HCT116 (cell line): ENCODE results near the gene NDUFC2. TPM values are rescaled to one million over a fixed set of nuclear protein-coding genes. Genes with fewer than 3 reads are reported as not detected.

Source experiments
- ATAC-seq: fragments of 200-7000 bp; cut with Tn5 transposase; 2 replicates; pipeline ENCODE4 v1.9.1; 2020; ENCODE audit warnings: mild to moderate bottlenecking, moderate library complexity
- BruUV-seq: library from RNA; stranded (reverse); fragments of 400-500 nt; replicated peaks from 2 replicates; lab custom pipeline; 2021; lab: Mats Ljungman, UMichigan
- CTCF ChIA-PET: fragments of 300-600 bp; sonication (Branson Sonifier 250); formaldehyde crosslinking; loops from one replicate; lab custom pipeline; 2021; ENCODE audit warnings: antibody characterized with exemption; lab: Charles Lee
- POLR2A ChIA-PET: fragments of 300-600, 350-600 bp; sonication (Branson Sonifier 250); formaldehyde crosslinking; loops from one replicate; lab custom pipeline; 2021; ENCODE audit warnings: antibody characterized with exemption; lab: Charles Lee
- RAD21 ChIA-PET, 2 experiments: fragments of 300-600 bp; sonication (Branson Sonifier 250); formaldehyde crosslinking; loops; one replicate each; lab custom pipeline; 2023; ENCODE audit warnings: low total read pairs in 2 of 2; ENCODE audit not compliant: uncharacterized antibody in 2 of 2, unreplicated experiment in 2 of 2, low non-redundant PET in 1 of 2; lab: Charles Lee
- DNase-seq: peaks from one replicate; pipeline ENCODE4 v3.0.0-alpha.2; 2010; ENCODE audit warnings: low read depth, low spot score
- H2AFZ ChIP-seq: fragments of 200-600 bp; shearing (Covaris generic), sonication (generic); 2 replicates; pipeline ENCODE4 v1.6.1; 2017; ENCODE audit warnings: low read depth, mixed run types, mixed read lengths, antibody characterized with exemption, low read length; ENCODE audit not compliant: poor library complexity, severe bottlenecking
- H3K27ac ChIP-seq: 2 replicates; pipeline ENCODE4 v1.5.1; 2012; ENCODE audit warnings: low read depth, low read length
- H3K27me3 ChIP-seq: fragments of 200-600 bp; sonication (generic); 2 replicates; pipeline ENCODE4 v1.6.1; 2016; ENCODE audit warnings: mixed run types, low read length, mixed read lengths; ENCODE audit not compliant: insufficient read depth
- H3K36me3 ChIP-seq, 2 experiments: fragments of 200-500 bp in 1 of 2; fragments of 200-600 bp in 1 of 2; sonication (Bioruptor generic) in 1 of 2; sonication (generic) in 1 of 2; 2 replicates each; pipeline versions ENCODE4 v1.5.1 to v1.6.1; 2014 to 2016; ENCODE audit warnings: low read length in 2 of 2, inconsistent platforms in 1 of 2, mixed read lengths in 1 of 2, mixed run types in 1 of 2; ENCODE audit not compliant: insufficient read depth in 2 of 2, control insufficient read depth in 1 of 2
- H3K4me1 ChIP-seq, 2 experiments: fragments of 200-600 bp in 1 of 2; sonication (generic) in 1 of 2; 2 replicates each; pipeline versions ENCODE4 v1.5.1 to v1.6.1; 2012 to 2017; ENCODE audit warnings: low read length in 2 of 2, inconsistent platforms in 1 of 2, mild to moderate bottlenecking in 1 of 2, mixed read lengths in 1 of 2, mixed run types in 1 of 2, moderate library complexity in 1 of 2; ENCODE audit not compliant: insufficient read depth in 2 of 2, control insufficient read depth in 1 of 2
- H3K4me2 ChIP-seq: fragments of 200-600 bp; sonication (generic); 2 replicates; pipeline ENCODE4 v1.6.1; 2017; ENCODE audit warnings: mixed run types, low read length, mixed read lengths
- H3K4me3 ChIP-seq, 2 experiments: fragments of 200-600 bp in 1 of 2; sonication (generic) in 1 of 2; replicated peaks in 1 of 2; 2 replicates each; pipeline ENCODE4 v1.5.1; 2011 to 2016; ENCODE audit warnings: low read length in 2 of 2, control low read depth in 1 of 2, low read depth in 1 of 2, mild to moderate bottlenecking in 1 of 2, mixed read lengths in 1 of 2, mixed run types in 1 of 2
- H3K79me2 ChIP-seq: fragments of 200-600 bp; sonication (generic); 2 replicates; pipeline ENCODE4 v1.6.1; 2017; ENCODE audit warnings: mild to moderate bottlenecking, mixed run types, low read length, moderate library complexity, mixed read lengths; ENCODE audit not compliant: insufficient read depth
- H3K9ac ChIP-seq: fragments of 200-600 bp; sonication (generic); 2 replicates; pipeline ENCODE4 v1.6.1; 2016; ENCODE audit warnings: low read length, mixed read lengths
- H3K9me2 ChIP-seq: fragments of 200-600 bp; sonication (generic), shearing (Covaris generic); 2 replicates; pipeline ENCODE4 v1.6.1; 2017; ENCODE audit warnings: mixed run types, mild to moderate bottlenecking, moderate library complexity; ENCODE audit not compliant: insufficient read depth
- H3K9me3 ChIP-seq, 2 experiments: fragments of 200-500 bp in 1 of 2; fragments of 200-600 bp in 1 of 2; sonication (Bioruptor generic) in 1 of 2; sonication (generic) in 1 of 2; 2 replicates each; pipeline ENCODE4 v1.6.1; 2014 to 2017; ENCODE audit warnings: low read length in 2 of 2, mixed read lengths in 2 of 2, inconsistent platforms in 1 of 2, low read depth in 1 of 2, mild to moderate bottlenecking in 1 of 2, mixed run types in 1 of 2, moderate library complexity in 1 of 2; ENCODE audit not compliant: control insufficient read depth in 1 of 2, insufficient read depth in 1 of 2
- H4K20me1 ChIP-seq: fragments of 200-600 bp; sonication (generic), shearing (Covaris generic); 2 replicates; pipeline ENCODE4 v1.6.1; 2017; ENCODE audit warnings: mixed run types, mild to moderate bottlenecking, moderate library complexity; ENCODE audit not compliant: insufficient read depth
- ELF1 ChIP-seq: IDR thresholded peaks from 2 replicates; pipeline ENCODE4 v1.6.1; 2012; ENCODE audit warnings: low read depth, borderline replicate concordance
- EZH2 ChIP-seq: fragments of 200-600 bp; sonication (generic); IDR thresholded peaks from 2 replicates; pipeline ENCODE4 v1.6.1; 2017; ENCODE audit warnings: antibody characterized with exemption, mixed run types
- EZH2phosphoT487 ChIP-seq: fragments of 200-600 bp; IDR thresholded peaks from 2 replicates; pipeline ENCODE4 v1.6.1; 2018; ENCODE audit warnings: antibody characterized with exemption, borderline replicate concordance
- FOSL1 ChIP-seq: IDR thresholded peaks from 2 replicates; pipeline ENCODE4 v1.6.1; 2012; ENCODE audit warnings: low read depth
- POLR2AphosphoS5 ChIP-seq: IDR thresholded peaks from 2 replicates; pipeline ENCODE4 v1.6.1; 2011; ENCODE audit warnings: mild to moderate bottlenecking, low read depth, low read length, moderate library complexity
- RAD21 ChIP-seq: IDR thresholded peaks from 2 replicates; pipeline ENCODE4 v1.6.1; 2012; ENCODE audit warnings: low read depth, mild to moderate bottlenecking
- SRF ChIP-seq: IDR thresholded peaks from 2 replicates; pipeline ENCODE4 v1.6.1; 2012; ENCODE audit warnings: low read depth
- TCF7L2 ChIP-seq: IDR thresholded peaks from 2 replicates; pipeline ENCODE4 v1.7.0; 2011; ENCODE audit warnings: borderline replicate concordance, inconsistent platforms; ENCODE audit not compliant: insufficient read depth, insufficient read length; ENCODE audit errors: extremely low read depth
- intact Hi-C: fragments of 100-400 bp; cut with micrococcal nuclease; formaldehyde crosslinking; loops from 2 replicates; pipeline ENCODE4 v1.10.0; 2022
- total RNA-seq: library from RNA; stranded (reverse); gene quantifications from one replicate; pipeline ENCODE4 v1.2.1, GENCODE V29; 2021; ENCODE audit not compliant: unreplicated experiment
- TF ChIP-seq, protein P1 (sequence below): IDR thresholded peaks from 2 replicates; pipeline ENCODE4 v1.6.1; 2012; ENCODE audit warnings: low read depth
- TF ChIP-seq, protein P2 (sequence below): IDR thresholded peaks from 2 replicates; pipeline ENCODE4 v1.6.1; 2011; ENCODE audit warnings: mild to moderate bottlenecking, low read length, moderate library complexity; ENCODE audit not compliant: insufficient replicate concordance; ENCODE audit errors: extremely low read depth
- TF ChIP-seq, protein P3 (sequence below): IDR thresholded peaks from 2 replicates; pipeline ENCODE4 v1.6.1; 2012

NDUFC2 gene
- total RNA-seq, 1 experiment from 2014 or later = 225 TPM

DNA sequence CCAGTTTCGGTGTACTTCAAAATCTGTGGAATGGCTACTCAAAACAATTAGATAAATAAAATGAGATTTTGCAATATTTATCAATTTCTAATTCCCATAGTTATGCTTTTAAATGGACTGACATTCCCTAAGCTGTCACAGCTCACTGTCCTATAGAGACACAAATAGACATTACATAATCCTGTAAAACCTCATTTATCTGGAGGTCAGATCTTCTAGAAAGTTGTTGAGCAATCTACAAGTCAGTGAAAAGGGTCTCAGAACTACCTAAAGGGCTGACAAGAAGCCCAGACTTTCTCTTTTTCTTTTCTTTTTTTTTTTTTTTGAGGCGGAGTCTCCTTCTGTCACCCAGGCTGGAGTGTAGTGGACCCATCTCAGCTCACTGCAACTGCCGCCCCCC lies 47.7 kb upstream of the NDUFC2 start (continued):
- TF ChIP-seq, protein P1, sequence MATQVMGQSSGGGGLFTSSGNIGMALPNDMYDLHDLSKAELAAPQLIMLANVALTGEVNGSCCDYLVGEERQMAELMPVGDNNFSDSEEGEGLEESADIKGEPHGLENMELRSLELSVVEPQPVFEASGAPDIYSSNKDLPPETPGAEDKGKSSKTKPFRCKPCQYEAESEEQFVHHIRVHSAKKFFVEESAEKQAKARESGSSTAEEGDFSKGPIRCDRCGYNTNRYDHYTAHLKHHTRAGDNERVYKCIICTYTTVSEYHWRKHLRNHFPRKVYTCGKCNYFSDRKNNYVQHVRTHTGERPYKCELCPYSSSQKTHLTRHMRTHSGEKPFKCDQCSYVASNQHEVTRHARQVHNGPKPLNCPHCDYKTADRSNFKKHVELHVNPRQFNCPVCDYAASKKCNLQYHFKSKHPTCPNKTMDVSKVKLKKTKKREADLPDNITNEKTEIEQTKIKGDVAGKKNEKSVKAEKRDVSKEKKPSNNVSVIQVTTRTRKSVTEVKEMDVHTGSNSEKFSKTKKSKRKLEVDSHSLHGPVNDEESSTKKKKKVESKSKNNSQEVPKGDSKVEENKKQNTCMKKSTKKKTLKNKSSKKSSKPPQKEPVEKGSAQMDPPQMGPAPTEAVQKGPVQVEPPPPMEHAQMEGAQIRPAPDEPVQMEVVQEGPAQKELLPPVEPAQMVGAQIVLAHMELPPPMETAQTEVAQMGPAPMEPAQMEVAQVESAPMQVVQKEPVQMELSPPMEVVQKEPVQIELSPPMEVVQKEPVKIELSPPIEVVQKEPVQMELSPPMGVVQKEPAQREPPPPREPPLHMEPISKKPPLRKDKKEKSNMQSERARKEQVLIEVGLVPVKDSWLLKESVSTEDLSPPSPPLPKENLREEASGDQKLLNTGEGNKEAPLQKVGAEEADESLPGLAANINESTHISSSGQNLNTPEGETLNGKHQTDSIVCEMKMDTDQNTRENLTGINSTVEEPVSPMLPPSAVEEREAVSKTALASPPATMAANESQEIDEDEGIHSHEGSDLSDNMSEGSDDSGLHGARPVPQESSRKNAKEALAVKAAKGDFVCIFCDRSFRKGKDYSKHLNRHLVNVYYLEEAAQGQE = no peak
- no peak for TF ChIP-seq TCF7L2
- no peak for TF ChIP-seq FOSL1

DNA sequence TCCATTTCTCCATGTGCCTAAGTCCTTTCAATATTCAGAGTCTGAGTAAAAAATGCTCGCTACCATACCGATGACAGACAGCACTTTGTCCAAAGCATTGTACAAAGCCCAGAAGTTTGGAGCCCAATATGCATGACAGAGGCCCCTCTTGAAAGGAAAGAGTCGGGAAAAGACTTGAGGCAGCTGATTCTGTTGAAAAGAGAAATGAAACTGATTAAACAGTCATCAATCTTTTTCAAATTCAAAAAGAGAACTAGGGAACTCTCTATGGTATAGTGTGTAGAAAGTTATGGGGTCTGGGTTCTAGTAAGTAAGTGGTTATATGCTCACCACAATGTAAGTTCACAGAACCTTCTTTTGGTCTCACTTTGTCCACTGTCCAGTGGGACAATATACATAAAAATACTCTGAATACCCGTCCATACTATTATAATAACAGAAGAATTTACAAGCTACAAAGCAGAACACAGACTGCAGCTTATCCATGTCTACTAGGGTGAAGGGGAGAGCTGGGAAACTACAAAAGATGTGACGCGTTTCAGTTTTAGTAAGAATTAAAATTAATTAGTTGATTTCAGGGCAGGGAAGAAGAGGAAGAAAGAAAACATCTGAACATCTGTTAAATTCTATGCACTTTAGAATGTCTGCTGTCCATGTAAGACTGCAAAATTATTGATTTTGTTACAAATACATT lies 33.1 kb upstream of the NDUFC2 start:
- Histone ChIP-seq H3K9me2 (no peaks in the 10 kb centered on the region), H3K27me3 (no peaks in the 10 kb centered on the region), H4K20me1 (no peaks in the 10 kb centered on the region), H3K79me2 (no peaks in the 10 kb centered on the region), H2AFZ (no peak overlapping the region), H3K4me3 (no peak overlapping the region), H3K36me3 (peaks cover 7 to 19% of the 10 kb centered on the region in 2 experiments), H3K9me3 (no peaks in the 10 kb centered on the region), H3K4me1 (no peaks in the 10 kb centered on the region), H3K27ac (no peak overlapping the region), H3K4me2 (no peak overlapping the region), H3K9ac (no peak overlapping the region)
- TF ChIP-seq POLR2AphosphoS5 (no peak), ELF1 (no peak), EZH2phosphoT487 (no peak), FOSL1 (no peak), SRF (no peak), EZH2 (no peak), RAD21 (no peak)
- TF ChIP-seq, protein P2, sequence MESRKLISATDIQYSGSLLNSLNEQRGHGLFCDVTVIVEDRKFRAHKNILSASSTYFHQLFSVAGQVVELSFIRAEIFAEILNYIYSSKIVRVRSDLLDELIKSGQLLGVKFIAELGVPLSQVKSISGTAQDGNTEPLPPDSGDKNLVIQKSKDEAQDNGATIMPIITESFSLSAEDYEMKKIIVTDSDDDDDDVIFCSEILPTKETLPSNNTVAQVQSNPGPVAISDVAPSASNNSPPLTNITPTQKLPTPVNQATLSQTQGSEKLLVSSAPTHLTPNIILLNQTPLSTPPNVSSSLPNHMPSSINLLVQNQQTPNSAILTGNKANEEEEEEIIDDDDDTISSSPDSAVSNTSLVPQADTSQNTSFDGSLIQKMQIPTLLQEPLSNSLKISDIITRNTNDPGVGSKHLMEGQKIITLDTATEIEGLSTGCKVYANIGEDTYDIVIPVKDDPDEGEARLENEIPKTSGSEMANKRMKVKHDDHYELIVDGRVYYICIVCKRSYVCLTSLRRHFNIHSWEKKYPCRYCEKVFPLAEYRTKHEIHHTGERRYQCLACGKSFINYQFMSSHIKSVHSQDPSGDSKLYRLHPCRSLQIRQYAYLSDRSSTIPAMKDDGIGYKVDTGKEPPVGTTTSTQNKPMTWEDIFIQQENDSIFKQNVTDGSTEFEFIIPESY = no peak
- TF ChIP-seq, protein P1 = no peak
- TF ChIP-seq, protein P3, sequence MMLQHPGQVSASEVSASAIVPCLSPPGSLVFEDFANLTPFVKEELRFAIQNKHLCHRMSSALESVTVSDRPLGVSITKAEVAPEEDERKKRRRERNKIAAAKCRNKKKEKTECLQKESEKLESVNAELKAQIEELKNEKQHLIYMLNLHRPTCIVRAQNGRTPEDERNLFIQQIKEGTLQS = no peak
- POLR2A ChIA-PET = no interaction called here
- intact Hi-C loops = no loop called here
- ATAC-seq (no peak), DNase-seq (no peak)
- RAD21 ChIA-PET = no interaction called here
- no TSS peak for BruUV-seq
- CTCF ChIA-PET = no interaction called here
